SK-N-SH (cell line): Measurements from ENCODE around the gene AP1M2. TPM values are rescaled to one million over a fixed set of nuclear protein-coding genes. Genes with fewer than 3 reads are reported as not detected.

Experiments
- CTCF ChIA-PET: fragments of 300-600, 350-600 bp; formaldehyde crosslinking; extraction: SDS; loops from one replicate; lab custom pipeline; 2021; lab: Yijun Ruan, JAX
- POLR2A ChIA-PET: fragments of 350-600 bp; sonication (Branson Sonifier 250); formaldehyde crosslinking; extraction: SDS; loops from one replicate; lab custom pipeline; 2020; ENCODE audit warnings: antibody characterized with exemption, inconsistent platforms; lab: Yijun Ruan, JAX
- DNase-seq: peaks from one replicate; pipeline ENCODE4 v3.0.0; 2012
- H2AFZ ChIP-seq: fragments of 200-600 bp; sonication (generic); 2 replicates; pipeline ENCODE4 v1.8.1; 2016; ENCODE audit warnings: antibody characterized with exemption, mild to moderate bottlenecking, low read depth
- H3F3A ChIP-seq: fragments of 200-600 bp; sonication (generic); replicated peaks from 2 replicates; pipeline ENCODE3; 2016; ENCODE audit warnings: antibody characterized with exemption, mild to moderate bottlenecking; ENCODE audit not compliant: insufficient read depth
- H3K27ac ChIP-seq, 2 experiments: fragments of 200-500 bp in 1 of 2; fragments of 200-600 bp in 1 of 2; sonication (Bioruptor generic) in 1 of 2; sonication (generic), shearing (Covaris generic) in 1 of 2; 2 replicates each; pipeline versions ENCODE4 v1.5.1 to v1.6.1; 2014 to 2016; ENCODE audit warnings: low read depth in 2 of 2, inconsistent platforms in 1 of 2, low read length in 1 of 2, mild to moderate bottlenecking in 1 of 2, mixed read lengths in 1 of 2
- H3K27me3 ChIP-seq: fragments of 200-600 bp; sonication (generic), shearing (Covaris generic); 2 replicates; pipeline ENCODE4 v1.6.1; 2016; ENCODE audit warnings: mixed run types; ENCODE audit not compliant: insufficient read depth
- H3K36me3 ChIP-seq, 2 experiments: fragments of 200-500 bp in 1 of 2; fragments of 200-600 bp in 1 of 2; sonication (Bioruptor generic) in 1 of 2; sonication (generic) in 1 of 2; replicated peaks in 1 of 2; 2 replicates each; pipeline versions ENCODE3 to v1.5.1; 2014 to 2016; ENCODE audit warnings: low read length in 1 of 2, mild to moderate bottlenecking in 1 of 2; ENCODE audit not compliant: insufficient read depth in 2 of 2, control insufficient read depth in 1 of 2
- H3K4me1 ChIP-seq, 2 experiments: fragments of 200-500 bp in 1 of 2; fragments of 200-600 bp in 1 of 2; sonication (Bioruptor generic) in 1 of 2; sonication (generic), shearing (Covaris generic) in 1 of 2; 2 replicates each; pipeline versions ENCODE4 v1.5.1 to v1.6.1; 2014 to 2016; ENCODE audit warnings: low read depth in 1 of 2, low read length in 1 of 2, mixed run types in 1 of 2; ENCODE audit not compliant: insufficient read depth in 2 of 2, control insufficient read depth in 1 of 2
- H3K4me2 ChIP-seq: fragments of 200-600 bp; sonication (generic), shearing (Covaris generic); 2 replicates; pipeline ENCODE4 v1.6.1; 2017; ENCODE audit warnings: mixed run types
- H3K4me3 ChIP-seq, 2 experiments: fragments of 200-500 bp in 1 of 2; fragments of 200-600 bp in 1 of 2; sonication (Bioruptor generic) in 1 of 2; sonication (generic), shearing (Covaris generic) in 1 of 2; 2 replicates each; pipeline versions ENCODE4 v1.5.1 to v1.8.1; 2014 to 2016; ENCODE audit warnings: low read depth in 2 of 2, inconsistent platforms in 1 of 2, low read length in 1 of 2, mild to moderate bottlenecking in 1 of 2, mixed read lengths in 1 of 2, moderate library complexity in 1 of 2
- H3K79me2 ChIP-seq: fragments of 200-600 bp; sonication (generic); 2 replicates; pipeline ENCODE4 v1.8.1; 2017; ENCODE audit warnings: mild to moderate bottlenecking; ENCODE audit not compliant: insufficient read depth
- H3K9ac ChIP-seq: fragments of 200-600 bp; sonication (generic); 2 replicates; pipeline ENCODE4 v1.6.1; 2017; ENCODE audit warnings: mixed run types
- H3K9me2 ChIP-seq: fragments of 200-600 bp; sonication (generic); 2 replicates; pipeline ENCODE4 v1.6.1; 2017; ENCODE audit warnings: mixed run types
- H3K9me3 ChIP-seq: fragments of 200-600 bp; sonication (generic); 2 replicates; pipeline ENCODE4 v1.6.1; 2017; ENCODE audit warnings: mixed run types, mild to moderate bottlenecking, moderate library complexity
- H4K20me1 ChIP-seq: fragments of 200-600 bp; sonication (generic); 2 replicates; pipeline ENCODE4 v1.6.1; 2017; ENCODE audit warnings: mild to moderate bottlenecking, mixed run types; ENCODE audit not compliant: insufficient read depth
- EP300 ChIP-seq, 2 experiments: IDR thresholded peaks; 2 replicates each; pipeline versions ENCODE4 v1.4.0 to v1.6.1; 2012; ENCODE audit warnings: borderline replicate concordance in 1 of 2, low read depth in 1 of 2, low read length in 1 of 2
- EZH2phosphoT487 ChIP-seq: fragments of 200-600 bp; sonication (generic); IDR thresholded peaks from 2 replicates; pipeline ENCODE4 v1.6.1; 2017; ENCODE audit warnings: low read depth, mixed run types, mild to moderate bottlenecking, antibody characterized with exemption, moderate library complexity, borderline replicate concordance
- FOXM1 ChIP-seq: IDR thresholded peaks from 2 replicates; pipeline ENCODE4 v1.4.0; 2012; ENCODE audit warnings: low read depth, mild to moderate bottlenecking
- GABPA ChIP-seq: IDR thresholded peaks from 2 replicates; pipeline ENCODE4 v1.4.0; 2012; ENCODE audit warnings: low read depth, mild to moderate bottlenecking
- JUND ChIP-seq: IDR thresholded peaks from 2 replicates; pipeline ENCODE4 v1.4.0; 2012
- MEF2A ChIP-seq: IDR thresholded peaks from 2 replicates; pipeline ENCODE4 v1.4.0; 2012; ENCODE audit warnings: low read depth, borderline replicate concordance
- RCOR1 ChIP-seq: fragments of 150-350 bp; IDR thresholded peaks from 2 replicates; pipeline ENCODE4 v1.6.1; 2017; ENCODE audit warnings: antibody characterized with exemption, low read length
- RFX5 ChIP-seq: IDR thresholded peaks from 2 replicates; pipeline ENCODE4 v1.6.1; 2012; ENCODE audit warnings: mild to moderate bottlenecking, improper control_type of control experiment, low read length
- SIN3A ChIP-seq: IDR thresholded peaks from 2 replicates; pipeline ENCODE4 v1.6.1; 2012; ENCODE audit warnings: low read depth, mild to moderate bottlenecking, low read length, moderate library complexity, borderline replicate concordance
- YY1 ChIP-seq: IDR thresholded peaks from 2 replicates; pipeline ENCODE4 v1.4.0; 2012; ENCODE audit warnings: low read depth, mild to moderate bottlenecking
- WGBS: methylation state at CpG from one replicate; pipeline ENCODE4 v1.1.6; 2017; ENCODE audit warnings: low lambda C conversion rate; 5-methylcytosine and 5-hydroxymethylcytosine counted together
- polyA plus RNA-seq, 3 experiments: library from polyadenylated mRNA; depleted of rRNA; stranded (reverse); fragments of >200 nt; gene quantifications; 2 replicates each; pipeline ENCODE4 v1.2.3, GENCODE V29; 2012
- TF ChIP-seq, protein P1 (sequence below): IDR thresholded peaks from 2 replicates; pipeline ENCODE4 v1.6.1; 2012; ENCODE audit warnings: mild to moderate bottlenecking, low read depth, low read length, moderate library complexity
- TF ChIP-seq, protein P2 (sequence below): IDR thresholded peaks from 2 replicates; pipeline ENCODE4 v1.4.0; 2012; ENCODE audit warnings: low read depth, borderline replicate concordance

The AP1M2 gene
- polyA plus RNA-seq, 1 of the 3 experiments (the other 2 are of a cell fraction): 0.30 TPM

DNA sequence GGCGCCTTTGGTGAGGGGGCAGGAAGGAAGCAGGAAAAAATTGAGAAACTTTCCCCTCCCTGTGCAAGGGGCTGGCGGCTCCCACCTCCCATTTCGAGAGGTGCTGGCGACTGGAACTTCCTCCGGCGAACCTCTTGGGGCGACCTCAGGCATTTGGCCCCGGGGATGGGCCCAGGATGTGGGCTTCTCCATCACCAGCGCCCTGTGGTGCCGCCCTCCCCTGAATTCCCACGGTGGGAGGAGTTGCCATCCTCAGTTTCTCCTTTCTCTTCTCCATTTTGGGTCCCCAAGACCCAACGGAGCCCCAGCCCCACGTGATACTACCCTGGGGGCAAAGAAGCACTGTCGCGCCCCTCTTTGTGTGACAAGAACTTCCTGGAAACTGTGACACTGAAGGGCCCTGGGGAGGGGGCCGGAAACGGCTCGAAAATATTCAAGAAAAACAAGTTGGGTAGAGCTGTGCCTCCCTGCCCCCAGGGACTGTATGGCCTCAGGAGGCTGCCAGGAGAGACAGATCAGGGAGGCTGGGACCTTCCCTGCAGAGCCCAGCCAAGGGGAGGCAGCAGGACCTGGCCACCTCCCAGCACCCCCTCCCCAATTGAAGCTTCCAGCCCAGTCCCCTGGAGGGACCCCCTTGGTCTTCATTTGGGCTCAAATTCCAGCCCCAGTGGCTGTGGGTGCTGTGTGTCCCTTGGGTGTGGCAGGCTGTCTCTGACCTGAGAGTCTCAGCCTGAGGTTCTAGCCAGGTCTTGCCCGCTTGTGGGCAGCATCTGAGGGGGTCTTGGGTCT lies 16.2 kb upstream of the AP1M2 start:
- peak overlapping the region; percentile 99; the same call in 1 of the 2 replicates for H2AFZ ChIP-seq
- ChIA-PET CTCF (interaction anchor here (1.3 to 8.0 kb wide), 6 partner anchors 14 to 186 kb away, joined by 3 to 51 read pairs (median 10); partner anchors contain the start of gene QTRT1), POLR2A (interaction anchor here (1.1 to 1.5 kb wide), 2 partner anchors 9 to 41 kb away, joined by 3 to 4 read pairs; no protein-coding TSS in a partner anchor)
- WGBS: 62% methylated on average over 9 of the region's 19 CpGs
- DNase-seq: peak; percentile 53
- H3K79me2 ChIP-seq: peaks cover 37% of the 10 kb centered on the region
- peaks cover 15% of the 10 kb centered on the region; the same call in 1 of the 2 replicates for H3K27me3 ChIP-seq
- H3K27ac ChIP-seq: peak overlapping the region; percentile 54 to 83; a peak in 3 of 4 replicates
- H3K4me3 ChIP-seq: peak overlapping the region; percentile 69 to 95
- TF ChIP-seq EP300 (IDR thresholded peaks at IDR 0.05; ENCODE audit: borderline replicate concordance in 1 of 2, low read depth in 1 of 2, low read length in 1 of 2) (no peak), FOXM1 (no peak), RCOR1 (no peak), JUND (no peak), YY1 (no peak), MEF2A (no peak), SIN3A (no peak), GABPA (no peak), EZH2phosphoT487 (no peak), RFX5 (no peak)
- TF ChIP-seq, protein P1, sequence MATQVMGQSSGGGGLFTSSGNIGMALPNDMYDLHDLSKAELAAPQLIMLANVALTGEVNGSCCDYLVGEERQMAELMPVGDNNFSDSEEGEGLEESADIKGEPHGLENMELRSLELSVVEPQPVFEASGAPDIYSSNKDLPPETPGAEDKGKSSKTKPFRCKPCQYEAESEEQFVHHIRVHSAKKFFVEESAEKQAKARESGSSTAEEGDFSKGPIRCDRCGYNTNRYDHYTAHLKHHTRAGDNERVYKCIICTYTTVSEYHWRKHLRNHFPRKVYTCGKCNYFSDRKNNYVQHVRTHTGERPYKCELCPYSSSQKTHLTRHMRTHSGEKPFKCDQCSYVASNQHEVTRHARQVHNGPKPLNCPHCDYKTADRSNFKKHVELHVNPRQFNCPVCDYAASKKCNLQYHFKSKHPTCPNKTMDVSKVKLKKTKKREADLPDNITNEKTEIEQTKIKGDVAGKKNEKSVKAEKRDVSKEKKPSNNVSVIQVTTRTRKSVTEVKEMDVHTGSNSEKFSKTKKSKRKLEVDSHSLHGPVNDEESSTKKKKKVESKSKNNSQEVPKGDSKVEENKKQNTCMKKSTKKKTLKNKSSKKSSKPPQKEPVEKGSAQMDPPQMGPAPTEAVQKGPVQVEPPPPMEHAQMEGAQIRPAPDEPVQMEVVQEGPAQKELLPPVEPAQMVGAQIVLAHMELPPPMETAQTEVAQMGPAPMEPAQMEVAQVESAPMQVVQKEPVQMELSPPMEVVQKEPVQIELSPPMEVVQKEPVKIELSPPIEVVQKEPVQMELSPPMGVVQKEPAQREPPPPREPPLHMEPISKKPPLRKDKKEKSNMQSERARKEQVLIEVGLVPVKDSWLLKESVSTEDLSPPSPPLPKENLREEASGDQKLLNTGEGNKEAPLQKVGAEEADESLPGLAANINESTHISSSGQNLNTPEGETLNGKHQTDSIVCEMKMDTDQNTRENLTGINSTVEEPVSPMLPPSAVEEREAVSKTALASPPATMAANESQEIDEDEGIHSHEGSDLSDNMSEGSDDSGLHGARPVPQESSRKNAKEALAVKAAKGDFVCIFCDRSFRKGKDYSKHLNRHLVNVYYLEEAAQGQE: no peak
- TF ChIP-seq, protein P2, sequence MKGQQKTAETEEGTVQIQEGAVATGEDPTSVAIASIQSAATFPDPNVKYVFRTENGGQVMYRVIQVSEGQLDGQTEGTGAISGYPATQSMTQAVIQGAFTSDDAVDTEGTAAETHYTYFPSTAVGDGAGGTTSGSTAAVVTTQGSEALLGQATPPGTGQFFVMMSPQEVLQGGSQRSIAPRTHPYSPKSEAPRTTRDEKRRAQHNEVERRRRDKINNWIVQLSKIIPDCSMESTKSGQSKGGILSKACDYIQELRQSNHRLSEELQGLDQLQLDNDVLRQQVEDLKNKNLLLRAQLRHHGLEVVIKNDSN: no peak
- no peaks in the 10 kb centered on the region for H3K9me2 ChIP-seq
- H3K4me1 ChIP-seq: peaks cover 0 to 8% of the 10 kb centered on the region in 2 experiments; a peak in 1 of 4 replicates
- peak overlapping the region; percentile 95 for H3K4me2 ChIP-seq
- no peaks in the 10 kb centered on the region for H3K36me3 ChIP-seq
- H3K9me3 ChIP-seq: no peaks in the 10 kb centered on the region
- H4K20me1 ChIP-seq: no peaks in the 10 kb centered on the region
- H3K9ac ChIP-seq: peak overlapping the region; percentile 81
- H3F3A ChIP-seq: no peaks in the 10 kb centered on the region
